HG02938 (cell line): ENCODE data around the gene RRAS2.
"Not testable (repeated sequence)": the region's sequence is repeated elsewhere in the genome, so short reads cannot be mapped to it uniquely, and the experiment has no call there.

Experiments used
- ATAC-seq: cut with Tn5 transposase; IDR thresholded peaks from one replicate; pipeline ENCODE4 v1.9.1; 2021; ENCODE audit warnings: mild to moderate bottlenecking, moderate library complexity; ENCODE audit not compliant: unreplicated experiment

RRAS2 gene

DNA sequence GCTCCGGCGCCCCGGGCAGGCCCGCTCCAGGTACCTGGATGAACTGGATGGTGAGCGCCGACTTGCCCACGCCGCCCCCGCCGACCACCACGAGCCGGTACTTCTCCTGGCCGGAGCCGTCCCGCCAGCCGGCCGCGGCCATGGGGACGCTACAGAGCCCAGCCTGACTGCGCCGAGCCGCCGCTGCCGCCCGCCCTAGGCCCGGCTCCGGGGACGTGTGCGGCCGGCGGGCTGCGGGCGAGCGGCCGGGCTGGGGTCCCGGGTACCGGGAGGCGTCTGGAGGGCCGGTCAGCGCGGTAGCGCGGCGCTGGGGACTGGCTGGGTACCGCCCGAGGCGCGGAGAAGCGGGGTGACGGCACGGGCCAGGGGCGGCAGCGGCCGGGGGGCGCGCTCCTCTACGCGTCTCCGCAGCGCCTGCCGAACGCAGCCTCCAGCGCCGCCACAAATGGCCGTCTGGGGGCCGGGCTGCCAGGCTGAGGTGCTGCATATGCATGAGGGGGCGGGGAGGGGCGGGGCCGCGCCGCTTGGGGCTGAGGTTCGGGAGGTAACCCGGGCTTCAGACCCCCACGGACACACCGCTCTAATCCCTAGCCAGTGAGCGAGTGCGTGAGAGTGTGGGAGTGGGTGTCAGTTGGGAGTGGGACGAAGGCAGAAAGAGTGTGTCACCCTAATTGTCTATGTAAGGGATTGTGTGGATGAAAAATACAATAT is at the start of gene RRAS2:
Gene RRAS2 (minus strand): TSS at position 455 of the 711 bp plus-strand sequence. CDS start 313 bp downstream, at position 142.
- peak; percentile 71 for ATAC-seq

GRCh38 chr11:14408612-14409011 is 49.6 kb upstream of the RRAS2 start:
- no peak for ATAC-seq

DNA sequence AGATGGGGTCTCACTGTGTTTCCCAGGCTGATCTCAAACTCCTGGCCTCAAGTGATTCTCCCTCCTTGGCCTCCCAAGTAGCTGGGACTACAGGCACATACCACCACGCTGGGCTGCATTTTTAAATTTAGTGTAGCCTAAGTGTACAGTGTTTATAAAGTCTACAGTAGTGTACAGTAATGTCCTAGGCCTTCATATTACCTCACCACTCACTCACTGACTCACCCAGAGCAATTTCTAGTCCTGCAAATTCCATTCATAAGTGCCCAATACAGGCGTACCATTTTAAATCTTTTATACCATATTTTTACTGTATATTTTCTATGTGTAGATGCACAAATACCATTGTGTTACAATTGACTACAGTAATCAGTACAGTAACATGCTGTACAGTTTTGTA is 47.1 kb upstream of the RRAS2 start:
- ATAC-seq: not testable (repeated sequence)

DNA sequence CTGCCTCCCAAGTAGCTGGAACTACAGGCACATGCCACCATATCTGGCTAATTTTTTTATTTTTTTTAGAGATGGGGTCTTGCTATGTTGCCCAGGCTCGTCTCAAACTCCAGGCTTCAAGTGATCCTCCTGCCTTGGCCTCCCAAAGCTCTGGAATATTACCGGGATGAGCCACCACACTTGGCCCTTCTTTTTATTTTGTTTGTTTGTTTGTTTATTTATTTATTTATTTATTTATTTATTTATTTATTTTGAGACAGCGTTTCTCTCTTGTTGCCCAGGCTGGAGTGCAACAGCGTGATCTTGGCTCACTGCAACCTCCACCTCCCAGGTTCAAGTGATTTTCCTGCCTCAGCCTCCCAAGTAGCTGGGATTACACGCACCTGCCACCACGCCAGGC is 44.5 kb upstream of the RRAS2 start:
- ATAC-seq: not testable (repeated sequence)

DNA sequence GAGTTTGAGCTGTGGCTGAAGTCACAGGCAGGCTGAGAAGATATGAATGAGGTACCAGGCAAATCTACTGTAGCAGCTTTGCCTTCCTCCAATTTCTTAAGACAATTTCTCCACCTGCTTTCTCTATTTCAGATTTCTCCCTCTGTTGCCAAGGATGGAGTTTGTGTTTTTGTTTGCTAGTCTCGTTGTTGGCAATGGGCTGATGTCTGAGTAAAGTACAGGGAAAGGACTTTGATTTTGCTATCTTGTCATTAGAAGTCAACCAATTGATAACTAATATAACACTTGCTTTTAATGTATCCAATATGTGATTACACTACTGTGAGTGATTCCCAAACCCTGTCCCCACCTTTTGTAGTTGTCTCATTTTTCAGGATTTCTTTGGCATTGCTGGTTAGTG is 40.1 kb upstream of the RRAS2 start:
- no peak for ATAC-seq

GRCh38 chr11:14396273-14396672 is 37.3 kb upstream of the RRAS2 start:
- ATAC-seq: no peak

GRCh38 chr11:14393889-14394288 is 34.9 kb upstream of the RRAS2 start:
- ATAC-seq: no peak

DNA sequence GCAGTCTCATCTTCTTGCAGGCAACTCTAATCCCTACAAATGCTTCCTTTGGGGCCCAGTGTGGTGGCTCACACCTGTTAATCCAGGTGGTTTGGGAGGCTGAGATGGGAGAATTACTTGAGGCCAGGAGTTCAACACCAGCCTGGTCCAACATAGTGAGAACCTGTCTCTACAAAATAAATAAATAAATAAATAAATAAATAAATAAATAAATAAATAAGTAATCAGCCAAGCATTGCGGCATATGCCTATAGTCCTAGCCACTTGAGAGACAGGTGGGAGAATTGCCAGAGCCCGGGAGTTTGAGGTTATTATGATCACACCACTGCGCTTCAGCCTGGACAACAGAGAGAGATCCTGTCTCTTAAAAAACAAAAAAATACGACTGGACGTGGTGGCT is 34.1 kb upstream of the RRAS2 start:
- ATAC-seq: no peak

DNA sequence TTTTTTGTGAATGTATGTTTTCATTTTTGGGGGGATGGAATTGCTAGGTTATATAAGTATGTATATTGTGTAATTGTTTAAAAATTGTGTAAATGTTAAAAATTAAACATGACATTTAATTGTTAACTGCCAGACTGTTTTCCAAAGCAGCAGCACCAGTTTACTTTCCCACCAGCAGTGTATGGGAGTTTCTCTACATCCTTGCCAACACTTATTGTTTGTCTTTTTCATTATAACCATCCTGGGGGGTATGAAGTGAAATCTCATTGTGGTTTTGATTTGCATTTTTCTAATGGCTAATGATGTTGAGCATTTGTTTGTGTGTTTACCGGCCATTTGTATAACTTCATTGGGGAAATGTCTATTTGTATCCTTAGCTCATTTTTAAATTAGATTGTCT is 31.7 kb upstream of the RRAS2 start:
- no peak for ATAC-seq

DNA sequence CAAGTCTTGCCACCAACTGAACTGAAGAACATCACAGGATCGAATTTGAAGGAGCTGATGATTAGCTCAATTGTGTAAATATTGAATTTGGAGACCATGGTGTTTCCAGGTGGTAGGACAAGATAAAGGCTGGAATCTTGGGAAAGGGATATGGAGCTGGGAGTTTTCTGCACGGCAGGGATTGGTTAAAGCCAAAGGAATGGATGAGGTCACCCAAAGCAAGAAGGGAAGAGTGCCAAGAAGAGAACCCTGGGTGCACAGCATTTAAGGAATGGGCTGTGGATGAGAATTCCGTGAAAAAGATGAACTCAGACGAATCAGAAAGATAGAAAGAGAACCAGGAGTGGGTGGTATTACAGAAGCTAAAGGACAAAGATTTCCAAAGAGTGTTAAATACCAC is 29.4 kb upstream of the RRAS2 start:
- no peak for ATAC-seq

DNA sequence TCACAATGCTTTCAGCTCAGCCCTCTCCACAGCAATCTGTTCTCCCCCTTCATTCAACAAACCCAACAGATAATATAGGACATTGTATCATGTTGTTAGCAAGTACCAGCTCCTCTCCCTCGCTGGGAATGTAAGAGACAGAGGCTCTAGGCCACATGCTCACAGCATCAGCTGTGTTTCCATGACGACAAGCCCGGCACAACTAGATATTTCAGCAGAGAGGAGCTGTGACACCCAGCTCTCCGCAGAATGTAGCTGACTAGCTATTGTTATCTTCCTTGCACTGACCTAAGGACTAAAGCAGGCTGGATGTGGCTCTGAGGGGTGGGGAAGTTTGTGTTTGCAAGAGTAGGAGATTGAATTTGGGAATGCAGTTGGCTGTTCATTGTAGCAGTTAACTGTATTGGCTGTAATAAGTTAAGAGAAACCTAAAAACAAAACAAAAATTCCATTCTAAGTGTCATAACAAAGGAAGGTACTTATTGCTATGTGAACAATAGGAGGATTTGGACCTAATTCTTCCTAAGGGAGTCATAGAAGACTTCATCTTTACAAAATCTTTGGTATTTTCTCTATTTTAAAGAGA is 28.0 kb upstream of the RRAS2 start:
- no peak for ATAC-seq

- ATAC-seq: no peak
These were observed 27.1 kb upstream of the RRAS2 start for GRCh38 chr11:14386081-14386480.

- ATAC-seq: no peak
These were observed 25.4 kb upstream of the RRAS2 start for GRCh38 chr11:14384338-14384737.

- ATAC-seq: no peak
These were observed 23.0 kb upstream of the RRAS2 start for GRCh38 chr11:14381968-14382367.

DNA sequence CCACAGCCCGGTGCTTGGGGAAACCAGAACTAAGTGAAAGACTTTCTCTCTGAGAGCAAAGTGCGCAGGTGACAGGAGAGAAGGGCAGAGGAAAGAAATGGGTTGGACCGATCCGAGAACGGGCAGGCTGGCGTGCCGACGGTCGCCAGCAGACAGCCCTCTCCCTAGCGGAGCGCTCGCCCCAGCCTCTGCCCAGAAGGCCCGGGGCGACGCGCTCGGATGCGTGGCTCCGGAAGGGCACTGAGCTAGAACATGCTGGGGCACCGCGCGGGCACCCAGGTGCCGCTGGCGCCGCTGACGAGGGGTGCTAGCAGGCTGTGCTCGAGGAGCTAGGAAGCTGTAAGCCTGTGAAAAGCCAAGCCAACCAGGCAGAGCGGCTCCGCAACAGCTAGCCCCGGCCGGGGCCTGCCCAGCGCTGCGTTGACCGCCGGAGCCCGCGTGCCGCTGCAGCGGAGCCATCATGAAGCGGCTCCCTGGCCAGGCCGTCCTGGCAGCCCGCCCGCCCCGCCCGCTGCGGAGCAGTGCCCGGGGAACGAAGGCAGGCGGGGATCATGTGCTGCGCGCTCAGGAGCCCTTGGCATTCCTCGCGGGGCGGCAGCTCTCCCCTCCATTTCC is 22.1 kb upstream of the RRAS2 start:
- ATAC-seq: peak; percentile 61

- ATAC-seq: no peak
These were observed 21.3 kb upstream of the RRAS2 start for GRCh38 chr11:14380125-14380936.

- no peak for ATAC-seq
These were observed 19.2 kb upstream of the RRAS2 start for GRCh38 chr11:14378171-14378570.

GRCh38 chr11:14376920-14377319 is 17.9 kb upstream of the RRAS2 start:
- ATAC-seq: no peak

GRCh38 chr11:14374922-14375830 is 16.2 kb upstream of the RRAS2 start:
- no peak for ATAC-seq

GRCh38 chr11:14373941-14374646 is 15.1 kb upstream of the RRAS2 start:
- ATAC-seq: no peak
